ENCODE measurements around the gene AUNIP.
A peak's percentile ranks its signal among the peaks of the same experiment; 100 is the strongest.

AUNIP gene

DNA sequence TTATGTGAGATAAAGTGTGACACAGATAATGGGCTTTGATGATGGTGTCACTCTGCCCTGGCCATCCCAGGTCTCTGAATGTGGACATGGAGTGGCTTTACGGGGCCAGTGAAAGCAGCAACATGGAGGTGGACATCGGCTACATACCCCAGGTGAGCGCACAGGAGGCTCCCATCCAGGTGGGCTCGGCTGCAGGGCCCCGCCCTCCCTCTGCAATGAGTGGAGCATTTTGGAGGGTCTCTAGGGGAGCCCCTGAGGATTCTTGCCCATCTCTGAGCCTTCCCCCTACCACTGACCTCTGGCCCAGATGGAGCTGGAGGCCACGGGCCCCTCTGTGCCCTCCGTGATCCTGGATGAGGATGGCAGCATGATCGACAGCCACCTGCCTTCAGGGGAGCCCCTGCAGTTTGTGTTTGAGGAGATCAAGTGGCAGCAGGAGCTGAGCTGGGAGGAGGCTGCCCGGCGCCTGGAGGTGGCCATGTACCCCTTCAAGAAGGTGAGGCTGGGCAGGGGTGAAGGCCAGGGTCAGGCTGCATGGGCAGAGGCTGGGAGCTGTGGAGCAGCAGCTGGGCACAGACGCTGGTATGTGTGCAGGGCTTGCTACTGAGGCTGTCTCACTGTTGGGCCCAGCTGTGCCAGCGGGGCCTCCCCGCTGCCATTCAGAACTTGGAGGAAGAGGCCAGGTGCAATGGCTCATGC is 47.7 kb downstream of the AUNIP start:
- H3K9ac ChIP-seq (ENCODE audit: low read depth, low read length) = no peak overlapping the region
- peaks cover 58% of the 10 kb centered on the region for H3K36me3 ChIP-seq (ENCODE audit: insufficient read depth, low read length)

DNA sequence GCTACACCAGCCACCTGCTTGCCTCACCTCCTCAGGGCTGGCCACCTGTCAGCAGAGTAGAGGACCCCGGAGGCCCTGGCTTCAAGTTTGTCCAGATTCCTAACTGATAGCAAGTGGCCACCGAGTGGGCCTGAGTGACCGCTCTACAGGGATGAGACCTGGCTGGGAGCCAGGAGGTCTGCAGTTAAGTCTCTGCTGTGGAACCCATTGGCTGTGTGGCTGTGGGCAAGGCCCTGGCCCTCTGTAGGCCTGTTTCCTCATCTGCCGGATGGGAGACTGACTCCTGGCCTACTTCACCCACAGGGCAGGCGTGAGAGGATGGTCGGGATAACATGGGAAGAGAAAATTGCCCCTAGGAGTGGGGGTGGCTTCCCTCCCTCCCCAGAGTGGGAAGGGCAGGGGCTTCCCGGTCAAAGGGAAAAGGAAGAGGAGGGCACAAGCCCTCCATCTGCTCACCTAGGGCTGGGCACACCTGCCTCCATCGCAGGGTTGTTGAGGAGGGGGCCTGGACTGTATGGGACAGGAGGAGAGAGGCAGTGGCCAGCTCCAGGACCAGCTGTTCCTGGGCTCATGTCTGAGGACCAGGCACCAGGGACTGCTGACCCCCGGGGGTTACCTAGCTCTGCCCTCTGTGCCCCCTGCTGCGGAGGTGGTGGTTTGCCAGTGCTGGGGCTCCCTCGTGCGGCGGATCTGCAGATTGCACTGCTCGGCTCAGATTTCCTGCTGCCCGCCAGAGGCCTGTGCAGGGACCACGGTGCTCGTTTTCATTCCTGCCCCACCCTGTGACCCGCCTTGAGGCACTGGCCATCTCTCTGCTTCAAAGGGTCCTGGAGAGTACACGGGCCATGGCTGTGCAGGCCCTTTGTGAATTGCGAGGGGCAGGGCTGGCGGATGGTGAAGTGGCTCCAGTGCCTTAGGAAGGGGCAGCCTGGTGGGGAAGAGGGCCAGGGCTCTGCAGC is 48.6 kb downstream of the AUNIP start:
- Histone ChIP-seq H3K9ac (ENCODE audit: low read depth, low read length) (no peak overlapping the region), H3K4me1 (ENCODE audit: control insufficient read depth, insufficient read depth, low read length) (peaks cover 10% of the 10 kb centered on the region), H3K36me3 (ENCODE audit: insufficient read depth, low read length) (peaks cover 53% of the 10 kb centered on the region), H3K4me3 (ENCODE audit: low read length) (no peak overlapping the region), H3K27me3 (ENCODE audit: control insufficient read depth, insufficient read depth, low read length) (no peaks in the 10 kb centered on the region), H3K9me3 (replicated peaks; ENCODE audit: low read length) (no peaks in the 10 kb centered on the region), H3K4me2 (ENCODE audit: low read length) (no peak overlapping the region)

More for the DNA sequence above, 47.7 kb downstream of the AUNIP start:
- no peaks in the 10 kb centered on the region for H3K9me3 ChIP-seq (replicated peaks; ENCODE audit: low read length)
- peaks cover under 1% of the 10 kb centered on the region for H3K4me1 ChIP-seq (ENCODE audit: control insufficient read depth, insufficient read depth, low read length)
- H3K4me3 ChIP-seq (ENCODE audit: low read length) = no peak overlapping the region
- no peaks in the 10 kb centered on the region for H3K27me3 ChIP-seq (ENCODE audit: control insufficient read depth, insufficient read depth, low read length)
- no peak overlapping the region for H3K4me2 ChIP-seq (ENCODE audit: low read length)

DNA sequence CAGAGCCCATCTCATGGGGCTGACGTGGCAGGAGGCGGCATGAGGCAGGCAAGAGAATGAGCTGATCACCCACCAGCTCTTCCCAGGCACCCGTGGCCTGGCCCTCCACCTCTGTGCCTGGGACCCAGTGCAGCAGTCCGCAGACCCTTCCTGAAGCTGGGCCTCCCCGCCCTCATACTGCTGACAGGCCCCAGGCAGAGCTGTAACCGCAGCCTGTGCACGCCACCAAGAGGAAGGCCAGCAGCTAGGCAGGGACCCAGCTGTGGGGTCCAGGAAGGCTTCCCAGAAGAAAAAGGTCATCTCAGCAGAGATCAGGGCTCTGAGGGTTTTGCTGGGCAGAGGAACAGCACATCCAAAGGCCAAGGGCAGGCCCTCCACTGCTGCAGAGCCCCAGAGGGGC is 49.3 kb downstream of the AUNIP start:
- Histone ChIP-seq H3K9me3 (replicated peaks; ENCODE audit: low read length) (no peaks in the 10 kb centered on the region), H3K27me3 (ENCODE audit: control insufficient read depth, insufficient read depth, low read length) (no peaks in the 10 kb centered on the region), H3K4me3 (ENCODE audit: low read length) (no peak overlapping the region), H3K36me3 (ENCODE audit: insufficient read depth, low read length) (peaks cover 53% of the 10 kb centered on the region), H3K4me2 (ENCODE audit: low read length) (no peak overlapping the region), H3K9ac (ENCODE audit: low read depth, low read length) (no peak overlapping the region), H3K4me1 (ENCODE audit: control insufficient read depth, insufficient read depth, low read length) (peaks cover 17% of the 10 kb centered on the region)

DNA sequence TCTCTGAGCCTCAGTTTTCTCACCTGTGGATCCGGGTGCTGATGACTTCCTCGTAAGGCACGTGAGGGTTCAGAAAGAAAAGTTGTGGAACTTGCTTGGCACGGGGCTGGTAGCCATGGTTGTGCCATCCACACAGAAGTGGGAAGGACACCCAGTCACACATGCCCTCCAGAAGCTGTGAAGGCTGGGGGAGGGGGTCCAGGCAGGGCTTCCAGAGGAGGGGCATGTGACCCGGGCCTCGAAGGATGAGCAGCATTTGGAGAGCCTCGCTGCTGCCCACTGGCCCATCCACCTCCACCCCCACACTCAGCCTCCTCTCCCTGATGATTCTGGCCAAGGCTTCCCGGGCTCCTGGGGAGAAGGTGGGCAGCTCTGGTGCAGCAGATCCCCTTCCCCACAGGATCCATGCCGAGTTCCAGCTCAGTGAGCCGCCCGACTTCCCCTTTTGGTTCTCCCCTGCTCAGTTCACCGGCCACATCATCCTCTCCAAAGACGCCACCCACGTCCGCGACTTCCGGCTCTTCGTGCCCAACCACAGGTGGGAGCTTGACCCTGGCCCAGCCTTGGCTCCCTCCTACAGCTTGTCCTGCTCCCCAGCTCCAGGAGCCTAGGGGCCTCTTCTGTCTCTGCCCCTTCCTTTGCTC is 49.9 kb downstream of the AUNIP start:
- H3K4me3 ChIP-seq (ENCODE audit: low read length) = no peak overlapping the region
- no peaks in the 10 kb centered on the region for H3K27me3 ChIP-seq (ENCODE audit: control insufficient read depth, insufficient read depth, low read length)
- H3K9ac ChIP-seq (ENCODE audit: low read depth, low read length) = no peak overlapping the region
- no peak overlapping the region for H3K4me2 ChIP-seq (ENCODE audit: low read length)
- H3K36me3 ChIP-seq (ENCODE audit: insufficient read depth, low read length) = peaks cover 53% of the 10 kb centered on the region
- H3K9me3 ChIP-seq (replicated peaks; ENCODE audit: low read length) = no peaks in the 10 kb centered on the region
- H3K4me1 ChIP-seq (ENCODE audit: control insufficient read depth, insufficient read depth, low read length) = peaks cover 22% of the 10 kb centered on the region

DNA sequence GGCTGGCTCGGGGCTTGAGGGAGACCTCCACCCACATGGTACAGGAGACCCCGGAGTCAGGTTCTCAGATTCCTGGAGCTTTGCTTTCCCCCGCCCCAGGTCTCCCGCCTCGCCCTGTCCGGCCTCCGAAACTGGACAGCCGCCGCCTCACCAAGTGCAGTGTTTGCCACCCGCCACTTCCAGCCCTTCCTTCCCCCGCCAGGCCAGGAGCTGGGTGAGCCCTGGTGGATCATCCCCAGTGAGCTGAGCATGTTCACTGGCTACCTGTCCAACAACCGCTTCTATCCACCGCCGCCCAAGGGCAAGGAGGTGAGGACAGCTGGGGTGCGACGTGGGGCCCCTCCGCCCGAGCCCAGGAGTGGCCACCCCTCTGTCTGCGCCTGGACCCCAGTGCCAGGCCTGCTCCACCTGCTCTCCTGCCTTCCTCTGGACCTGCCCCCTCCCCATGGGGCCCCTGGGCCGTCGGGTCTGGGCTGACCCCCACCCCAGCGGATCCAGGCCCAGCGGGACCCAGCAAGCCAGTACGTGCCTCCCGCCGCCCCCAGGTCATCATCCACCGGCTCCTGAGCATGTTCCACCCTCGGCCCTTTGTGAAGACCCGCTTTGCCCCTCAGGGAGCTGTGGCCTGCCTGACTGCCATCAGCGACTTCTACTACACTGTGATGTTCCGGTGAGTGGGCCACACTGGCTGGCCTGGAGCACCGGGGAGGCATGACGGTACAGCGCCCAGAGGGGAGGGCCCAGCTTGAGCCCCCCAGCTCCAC is 50.6 kb downstream of the AUNIP start:
- Histone ChIP-seq H3K4me1 (ENCODE audit: control insufficient read depth, insufficient read depth, low read length) (peaks cover 27% of the 10 kb centered on the region), H3K36me3 (ENCODE audit: insufficient read depth, low read length) (peaks cover 46% of the 10 kb centered on the region), H3K4me3 (ENCODE audit: low read length) (no peak overlapping the region), H3K9ac (ENCODE audit: low read depth, low read length) (no peak overlapping the region), H3K27me3 (ENCODE audit: control insufficient read depth, insufficient read depth, low read length) (no peaks in the 10 kb centered on the region), H3K4me2 (ENCODE audit: low read length) (no peak overlapping the region), H3K9me3 (replicated peaks; ENCODE audit: low read length) (no peaks in the 10 kb centered on the region)

DNA sequence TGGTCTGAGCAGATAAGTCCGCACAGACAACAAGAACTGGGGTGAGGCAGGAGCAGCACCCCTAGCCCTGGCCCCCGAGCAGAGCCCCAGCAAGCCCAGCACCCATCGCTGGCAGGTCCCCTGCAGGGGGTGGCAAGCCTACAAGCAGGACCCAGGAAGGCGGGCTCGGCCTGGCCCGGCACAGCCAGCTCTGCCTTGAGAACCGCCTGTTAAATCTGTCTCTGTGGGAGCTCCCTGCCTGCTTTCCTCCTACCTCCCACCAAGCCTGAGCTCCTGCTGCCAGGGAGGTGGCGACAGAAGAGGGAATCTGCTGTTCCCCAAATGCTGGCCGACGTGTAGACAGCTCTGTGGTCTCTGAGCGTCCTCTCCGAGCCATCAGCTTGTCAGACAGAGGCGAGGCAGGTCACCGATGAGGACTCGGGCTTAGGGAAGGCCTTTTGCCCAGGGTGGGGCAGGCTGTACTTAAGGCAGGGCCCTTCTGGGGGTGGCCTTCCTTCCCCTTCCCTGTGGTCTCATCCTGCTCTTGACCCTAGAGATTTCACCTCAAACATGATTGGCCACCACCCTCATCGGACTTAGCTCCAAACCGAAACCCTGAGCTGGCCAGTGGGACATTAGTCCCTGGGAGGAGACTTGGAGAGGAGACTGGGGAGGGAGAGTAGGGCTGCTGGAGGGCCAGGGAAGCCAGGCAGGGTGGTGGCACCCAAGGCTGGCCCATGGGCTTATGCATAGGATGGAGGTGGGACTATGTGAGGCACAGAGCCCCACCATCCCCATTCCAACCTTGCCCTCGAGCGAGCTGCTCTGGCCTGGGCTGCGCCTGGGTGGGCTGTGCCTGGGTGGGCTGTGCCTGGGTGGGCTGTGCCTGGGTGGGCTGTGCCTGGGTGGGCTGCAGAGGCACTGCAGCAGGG is 51.5 kb downstream of the AUNIP start:
- peaks cover 38% of the 10 kb centered on the region for H3K36me3 ChIP-seq (ENCODE audit: insufficient read depth, low read length)
- H3K27me3 ChIP-seq (ENCODE audit: control insufficient read depth, insufficient read depth, low read length) = no peaks in the 10 kb centered on the region
- H3K4me1 ChIP-seq (ENCODE audit: control insufficient read depth, insufficient read depth, low read length) = peaks cover 27% of the 10 kb centered on the region
- no peak overlapping the region for H3K4me3 ChIP-seq (ENCODE audit: low read length)
- no peaks in the 10 kb centered on the region for H3K9me3 ChIP-seq (replicated peaks; ENCODE audit: low read length)
- H3K9ac ChIP-seq (ENCODE audit: low read depth, low read length) = no peak overlapping the region
- H3K4me2 ChIP-seq (ENCODE audit: low read length) = no peak overlapping the region

DNA sequence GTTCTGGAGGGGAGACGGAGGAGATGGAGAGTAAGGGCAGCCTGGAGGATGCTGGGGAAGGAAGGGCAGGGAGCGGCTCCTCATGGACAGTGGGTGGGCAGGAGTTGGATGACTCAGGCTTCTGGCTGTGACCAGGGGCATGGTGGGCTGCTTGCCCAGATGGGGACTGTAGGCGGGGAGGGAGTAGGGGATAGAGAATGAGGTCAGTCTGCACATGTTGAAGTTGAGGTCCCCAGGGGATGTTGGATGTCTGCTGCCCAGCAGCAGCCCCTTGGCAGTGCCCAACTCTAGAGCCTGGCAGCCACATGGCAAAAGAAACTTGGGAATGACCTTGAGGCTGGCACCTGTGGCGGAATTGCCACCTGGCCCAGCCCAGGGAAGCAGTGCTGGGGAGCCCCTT is 52.8 kb downstream of the AUNIP start:
- Histone ChIP-seq H3K9me3 (replicated peaks; ENCODE audit: low read length) (no peaks in the 10 kb centered on the region), H3K36me3 (ENCODE audit: insufficient read depth, low read length) (peaks cover 31% of the 10 kb centered on the region), H3K4me2 (ENCODE audit: low read length) (peak overlapping the region; percentile 59), H3K27me3 (ENCODE audit: control insufficient read depth, insufficient read depth, low read length) (no peaks in the 10 kb centered on the region), H3K4me1 (ENCODE audit: control insufficient read depth, insufficient read depth, low read length) (peaks cover 27% of the 10 kb centered on the region), H3K9ac (ENCODE audit: low read depth, low read length) (no peak overlapping the region), H3K4me3 (ENCODE audit: low read length) (peak overlapping the region; percentile 21)

DNA sequence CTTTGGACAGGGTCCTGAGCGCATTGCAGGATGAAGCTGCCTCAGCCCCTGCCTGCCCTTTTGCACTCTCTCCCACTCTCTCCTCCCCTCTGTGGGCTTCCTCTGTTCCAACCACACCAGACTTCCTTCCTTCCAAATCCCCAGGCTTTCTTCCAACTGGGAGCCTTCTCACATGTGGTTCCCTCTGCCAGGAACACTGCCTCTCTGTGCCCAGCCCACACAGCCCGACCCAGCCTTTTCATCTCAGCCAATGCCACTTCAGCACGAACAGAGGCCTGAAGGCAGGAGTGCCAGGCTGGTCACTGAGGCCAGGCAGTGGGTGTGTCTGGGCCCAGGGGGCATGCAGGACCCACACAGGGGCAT is 53.4 kb downstream of the AUNIP start:
- Histone ChIP-seq H3K4me3 (ENCODE audit: low read length) (peak overlapping the region; percentile 21), H3K4me2 (ENCODE audit: low read length) (peak overlapping the region; percentile 59), H3K36me3 (ENCODE audit: insufficient read depth, low read length) (peaks cover 26% of the 10 kb centered on the region), H3K9ac (ENCODE audit: low read depth, low read length) (no peak overlapping the region), H3K4me1 (ENCODE audit: control insufficient read depth, insufficient read depth, low read length) (peaks cover 32% of the 10 kb centered on the region), H3K27me3 (ENCODE audit: control insufficient read depth, insufficient read depth, low read length) (no peaks in the 10 kb centered on the region), H3K9me3 (replicated peaks; ENCODE audit: low read length) (no peaks in the 10 kb centered on the region)

DNA sequence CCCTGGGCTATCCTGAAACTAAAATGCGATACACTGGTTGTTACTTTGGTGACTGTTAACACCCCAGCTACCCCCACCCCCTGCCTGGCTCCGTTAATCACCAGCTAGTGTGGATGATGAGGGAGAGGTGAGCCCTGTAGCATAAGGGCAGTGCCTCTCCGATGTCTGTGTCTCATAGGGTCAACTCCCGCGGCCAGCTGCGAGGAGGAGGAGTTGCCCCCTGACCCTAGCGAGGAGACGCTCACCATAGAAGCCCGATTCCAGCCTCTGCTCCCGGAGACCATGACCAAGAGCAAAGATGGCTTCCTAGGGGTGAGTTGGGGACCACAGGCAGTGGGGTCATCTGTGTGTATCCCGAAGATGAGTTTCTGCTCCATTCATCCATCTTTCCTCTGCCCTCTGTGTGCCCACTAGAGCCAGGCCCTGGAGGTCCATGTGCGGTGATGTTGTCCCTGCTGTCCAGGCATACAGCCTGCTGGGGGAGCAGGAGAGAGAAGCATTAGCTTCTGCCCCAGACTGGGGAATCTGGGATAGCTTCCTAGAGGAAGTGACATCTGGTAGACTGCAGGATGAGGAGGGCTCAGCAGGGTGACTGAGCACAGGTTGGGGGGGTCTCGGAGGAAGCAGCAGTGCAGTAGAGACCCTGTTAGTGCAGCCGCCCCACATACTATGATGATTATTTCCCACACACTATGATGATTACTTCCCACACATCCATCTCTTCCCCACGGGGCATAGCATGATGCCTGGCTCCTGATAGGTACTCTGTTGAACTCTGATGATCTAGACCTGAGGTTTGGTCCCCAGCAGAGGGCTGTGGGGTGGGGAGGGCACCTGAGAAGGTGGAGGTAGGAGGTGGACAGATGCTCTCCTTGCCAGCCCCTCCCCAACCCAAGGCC is 54.0 kb downstream of the AUNIP start:
- Histone ChIP-seq H3K9ac (ENCODE audit: low read depth, low read length) (no peak overlapping the region), H3K9me3 (replicated peaks; ENCODE audit: low read length) (no peaks in the 10 kb centered on the region), H3K27me3 (ENCODE audit: control insufficient read depth, insufficient read depth, low read length) (no peaks in the 10 kb centered on the region), H3K4me3 (ENCODE audit: low read length) (no peak overlapping the region), H3K4me2 (ENCODE audit: low read length) (peak overlapping the region; percentile 59), H3K4me1 (ENCODE audit: control insufficient read depth, insufficient read depth, low read length) (peaks cover 35% of the 10 kb centered on the region), H3K36me3 (ENCODE audit: insufficient read depth, low read length) (peaks cover 19% of the 10 kb centered on the region)
